Fibroblast of villous mesenchyme (primary cell): ENCODE results near the gene DCDC2C. TPM values are rescaled to one million over a fixed set of nuclear protein-coding genes. Genes with fewer than 3 reads are reported as not detected.
"Not testable (repeated sequence)": the region's sequence is repeated elsewhere in the genome, so short reads cannot be mapped to it uniquely, and the experiment has no call there.

Experiments used
- DNase-seq: peaks from one replicate; pipeline ENCODE4 v3.0.0-alpha.2; 2010; ENCODE audit warnings: low read depth
- H3K4me3 ChIP-seq: 2 replicates; pipeline ENCODE4 v1.5.1; 2011; ENCODE audit warnings: low read depth, mild to moderate bottlenecking, low read length
- CTCF ChIP-seq: IDR thresholded peaks from 2 replicates; pipeline ENCODE4 v1.5.1; 2012; ENCODE audit warnings: low read depth, mild to moderate bottlenecking, low read length; ENCODE audit not compliant: insufficient read depth
- total RNA-seq: library from RNA; depleted of rRNA; stranded (reverse); fragments of >200 nt; gene quantifications from 2 replicates; pipeline ENCODE4 v1.2.3, GENCODE V29; 2012

Gene DCDC2C
- total RNA-seq, 1 donor: not detected

- DNase-seq: peak; percentile 64
- TF ChIP-seq CTCF: no peak
- no peak overlapping the region for H3K4me3 ChIP-seq
Observed at GRCh38 chr2:3659447-3660432, 43.6 kb upstream of the DCDC2C start.

GRCh38 chr2:3660640-3661039 lies 42.7 kb upstream of the DCDC2C start:
- not testable (repeated sequence) for H3K4me3 ChIP-seq, DNase-seq

DNA sequence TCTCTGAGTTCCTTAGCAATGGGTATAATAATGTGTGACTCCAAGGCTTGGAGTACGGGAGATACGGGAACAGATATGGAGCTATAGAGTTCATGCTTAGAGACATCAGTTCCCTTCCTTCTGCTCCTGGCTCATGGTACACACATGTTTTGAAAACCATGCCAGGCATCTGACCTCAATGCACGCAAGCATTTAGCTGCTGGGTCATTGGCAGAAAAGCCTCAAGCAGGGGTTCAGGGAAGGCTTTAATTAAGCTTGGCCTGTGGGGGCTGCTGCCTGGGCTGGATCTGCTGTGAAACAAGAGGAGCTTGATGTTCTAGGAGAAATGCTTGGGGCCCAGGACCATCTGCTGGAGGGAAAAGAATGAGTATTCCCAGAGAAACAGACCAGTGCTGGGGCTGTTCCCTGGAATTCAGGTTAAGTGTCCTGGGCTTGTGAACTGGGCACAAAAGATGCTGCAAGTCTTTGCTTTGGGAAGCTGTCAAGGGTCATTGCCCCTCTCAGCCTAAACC lies 42.2 kb upstream of the DCDC2C start:
- DNase-seq: no peak
- no peak overlapping the region for H3K4me3 ChIP-seq

DNA sequence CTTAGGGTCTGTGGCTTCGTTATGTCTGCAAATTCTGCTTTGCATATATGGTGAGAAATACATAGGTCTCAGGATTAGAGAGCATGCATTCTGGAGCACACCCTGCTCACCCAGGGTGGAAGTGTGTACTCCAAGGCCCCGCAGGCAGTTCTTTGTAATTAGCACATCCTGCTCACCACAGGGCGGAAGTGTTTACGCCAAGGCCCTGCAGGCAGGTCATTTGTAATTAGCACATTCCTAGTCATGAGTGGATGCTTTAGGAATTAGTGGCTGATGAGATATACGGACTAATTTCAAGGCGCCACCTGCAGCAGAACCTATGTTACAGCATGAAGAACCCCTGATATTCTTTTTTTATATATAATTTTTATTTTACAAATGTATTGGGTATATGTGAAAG lies 41.1 kb upstream of the DCDC2C start:
- peak; percentile 12 for TF ChIP-seq CTCF
- DNase-seq: peak; percentile 21
- H3K4me3 ChIP-seq: no peak overlapping the region

More for the DNA sequence above, 42.2 kb upstream of the DCDC2C start:
- TF ChIP-seq CTCF: no peak

DNA sequence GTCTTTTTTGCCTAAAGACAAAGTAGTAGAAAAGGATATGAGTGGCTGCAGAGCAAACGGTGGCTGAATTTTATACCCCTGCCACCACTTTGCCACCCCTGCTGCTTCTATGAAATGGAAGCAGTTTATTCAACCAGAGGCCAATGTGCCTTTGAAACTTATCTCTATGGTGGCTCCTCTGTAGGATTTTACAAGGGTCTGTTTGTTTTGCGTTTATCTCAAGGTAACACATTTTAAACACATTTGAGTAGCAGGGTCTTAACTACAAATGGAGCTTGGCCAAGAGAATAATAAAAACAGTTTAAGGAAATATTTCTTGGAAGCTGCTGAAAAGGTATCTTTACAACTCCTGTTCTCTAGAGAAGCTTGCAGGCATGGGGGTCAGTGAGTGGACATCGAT lies 39.3 kb upstream of the DCDC2C start:
- no peak overlapping the region for H3K4me3 ChIP-seq
- no peak for TF ChIP-seq CTCF
- DNase-seq: no peak

DNA sequence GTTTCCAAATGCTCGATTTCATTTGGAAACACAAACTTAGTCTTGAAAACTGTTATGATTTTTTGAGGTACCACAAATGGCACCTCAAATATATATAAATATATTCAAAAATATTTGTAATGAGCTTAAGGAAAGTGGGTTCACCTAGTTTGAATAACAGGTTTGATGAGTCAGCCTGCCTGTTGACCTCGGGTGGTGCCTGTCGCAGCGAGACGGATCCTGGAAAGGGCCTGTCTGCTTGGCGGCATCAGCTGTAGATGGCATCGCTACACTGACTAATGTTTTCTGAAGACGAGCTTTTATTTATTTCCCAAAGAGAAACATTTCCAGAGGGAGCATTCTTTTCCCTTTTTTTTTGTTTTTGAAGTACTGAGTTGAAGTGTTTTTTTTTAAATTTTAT lies 38.5 kb upstream of the DCDC2C start:
- no peak overlapping the region for H3K4me3 ChIP-seq
- TF ChIP-seq CTCF: no peak
- DNase-seq: no peak

- no peak overlapping the region for H3K4me3 ChIP-seq
- no peak for TF ChIP-seq CTCF
- no peak for DNase-seq
Observed at GRCh38 chr2:3665886-3666612, 37.3 kb upstream of the DCDC2C start.
